HL-60 (cell line): ENCODE measurements around the gene SUSD5.
"Not testable (repeated sequence)": the region's sequence is repeated elsewhere in the genome, so short reads cannot be mapped to it uniquely, and the experiment has no call there.

ENCODE experiments used
- DNase-seq, 2 experiments: peaks; one replicate each; pipeline ENCODE4 v3.0.0-alpha.2; 2010 to 2020; ENCODE audit warnings: low read depth in 1 of 2, low spot score in 1 of 2
- H3K27ac ChIP-seq: fragments of 250-450 bp; sonication (Bioruptor Pico); replicated peaks from 2 replicates; pipeline ENCODE4 v1.5.1; 2020; ENCODE audit warnings: mild to moderate bottlenecking, moderate library complexity
- H3K27me3 ChIP-seq: fragments of 250-450 bp; sonication (Bioruptor Pico); 2 replicates; pipeline ENCODE4 v1.5.1; 2021; ENCODE audit warnings: mild to moderate bottlenecking, moderate library complexity; ENCODE audit not compliant: insufficient read depth, poor library complexity, severe bottlenecking
- H3K4me3 ChIP-seq: replicated peaks from 2 replicates; pipeline ENCODE4 v1.5.1; 2011; ENCODE audit warnings: mild to moderate bottlenecking, control low read depth, low read length; ENCODE audit not compliant: insufficient read depth
- GABPA ChIP-seq: IDR thresholded peaks from 2 replicates; pipeline ENCODE4 v1.6.1; 2012; ENCODE audit warnings: low read depth
- POLR2AphosphoS5 ChIP-seq: IDR thresholded peaks from 2 replicates; pipeline ENCODE4 v1.6.1; 2012; ENCODE audit warnings: low read depth
- REST ChIP-seq: IDR thresholded peaks from 2 replicates; pipeline ENCODE4 v1.6.1; 2012; ENCODE audit warnings: low read depth; ENCODE audit not compliant: insufficient replicate concordance
- SPI1 ChIP-seq: IDR thresholded peaks from 2 replicates; pipeline ENCODE4 v1.6.1; 2012; ENCODE audit warnings: low read depth, mild to moderate bottlenecking, borderline replicate concordance
- TF ChIP-seq, protein P1 (sequence below): IDR thresholded peaks from one replicate; pipeline ENCODE4 v1.5.1; 2011; ENCODE audit warnings: low read length, control low read depth, inconsistent platforms; ENCODE audit not compliant: insufficient read depth

SUSD5 gene

GRCh38 chr3:33167284-33167683 is 51.3 kb downstream of the SUSD5 start:
- TF ChIP-seq REST = no peak
- TF ChIP-seq POLR2AphosphoS5 = no peak
- TF ChIP-seq, protein P1, sequence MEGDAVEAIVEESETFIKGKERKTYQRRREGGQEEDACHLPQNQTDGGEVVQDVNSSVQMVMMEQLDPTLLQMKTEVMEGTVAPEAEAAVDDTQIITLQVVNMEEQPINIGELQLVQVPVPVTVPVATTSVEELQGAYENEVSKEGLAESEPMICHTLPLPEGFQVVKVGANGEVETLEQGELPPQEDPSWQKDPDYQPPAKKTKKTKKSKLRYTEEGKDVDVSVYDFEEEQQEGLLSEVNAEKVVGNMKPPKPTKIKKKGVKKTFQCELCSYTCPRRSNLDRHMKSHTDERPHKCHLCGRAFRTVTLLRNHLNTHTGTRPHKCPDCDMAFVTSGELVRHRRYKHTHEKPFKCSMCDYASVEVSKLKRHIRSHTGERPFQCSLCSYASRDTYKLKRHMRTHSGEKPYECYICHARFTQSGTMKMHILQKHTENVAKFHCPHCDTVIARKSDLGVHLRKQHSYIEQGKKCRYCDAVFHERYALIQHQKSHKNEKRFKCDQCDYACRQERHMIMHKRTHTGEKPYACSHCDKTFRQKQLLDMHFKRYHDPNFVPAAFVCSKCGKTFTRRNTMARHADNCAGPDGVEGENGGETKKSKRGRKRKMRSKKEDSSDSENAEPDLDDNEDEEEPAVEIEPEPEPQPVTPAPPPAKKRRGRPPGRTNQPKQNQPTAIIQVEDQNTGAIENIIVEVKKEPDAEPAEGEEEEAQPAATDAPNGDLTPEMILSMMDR = no peak
- TF ChIP-seq SPI1 = no peak
- TF ChIP-seq GABPA = no peak
- no peaks in the 10 kb centered on the region for H3K27me3 ChIP-seq
- DNase-seq = no peak
- H3K27ac ChIP-seq = no peak overlapping the region
- no peak overlapping the region for H3K4me3 ChIP-seq

DNA sequence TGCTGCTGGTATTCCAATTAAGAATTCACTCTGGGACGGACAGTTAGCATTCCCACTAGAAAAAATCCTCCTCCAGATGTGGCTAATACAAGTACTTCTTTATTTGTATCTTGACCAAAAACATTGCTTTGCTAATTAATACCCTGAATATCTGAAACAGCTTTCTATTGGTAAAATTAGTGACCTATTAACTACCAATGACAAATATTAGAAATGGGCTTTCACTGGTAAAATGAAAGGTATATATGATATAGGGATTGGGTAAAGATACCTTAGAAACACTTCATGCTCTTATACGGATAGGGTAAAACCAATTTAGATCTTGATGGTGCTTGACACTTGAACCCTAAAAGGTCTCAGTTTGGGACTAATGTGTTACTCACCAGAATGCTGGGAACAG is 52.5 kb downstream of the SUSD5 start:
- peaks cover 5% of the 10 kb centered on the region for H3K27me3 ChIP-seq
- TF ChIP-seq REST (no peak), GABPA (no peak), SPI1 (no peak), POLR2AphosphoS5 (no peak)
- TF ChIP-seq, protein P1 = no peak
- H3K27ac ChIP-seq = no peak overlapping the region
- DNase-seq = no peak
- H3K4me3 ChIP-seq = no peak overlapping the region

DNA sequence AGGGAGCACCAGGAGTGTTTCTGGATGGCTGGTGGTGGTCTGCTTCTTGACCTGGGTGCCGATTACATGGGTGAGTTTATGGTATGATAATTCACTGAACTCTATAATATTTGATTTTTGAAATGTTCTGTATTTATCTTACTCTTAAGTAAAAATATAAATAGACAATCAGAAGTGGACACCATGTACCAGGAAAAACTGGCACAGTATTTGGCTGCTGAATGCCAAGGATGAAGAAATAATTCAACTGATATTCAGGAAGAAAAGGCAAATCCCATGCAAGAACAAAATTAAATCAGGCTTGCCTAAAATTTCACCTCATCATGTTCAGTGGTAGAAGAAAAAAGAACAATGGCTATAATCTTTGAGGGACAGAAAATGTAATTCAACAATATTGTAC is 53.2 kb downstream of the SUSD5 start:
- no peak overlapping the region for H3K4me3 ChIP-seq
- H3K27ac ChIP-seq = no peak overlapping the region
- peaks cover 5% of the 10 kb centered on the region for H3K27me3 ChIP-seq
- no peak for DNase-seq
- TF ChIP-seq, protein P1 = no peak
- TF ChIP-seq SPI1 (no peak), GABPA (no peak), REST (no peak), POLR2AphosphoS5 (no peak)

- not testable (repeated sequence) for DNase-seq, H3K27me3 ChIP-seq, H3K27ac ChIP-seq, H3K4me3 ChIP-seq
These were observed 56.0 kb downstream of the SUSD5 start for GRCh38 chr3:33162621-33163020.
